ENCODE data around the gene MVP.
A peak's percentile ranks its signal among the peaks of the same experiment; 100 is the strongest.

DNA sequence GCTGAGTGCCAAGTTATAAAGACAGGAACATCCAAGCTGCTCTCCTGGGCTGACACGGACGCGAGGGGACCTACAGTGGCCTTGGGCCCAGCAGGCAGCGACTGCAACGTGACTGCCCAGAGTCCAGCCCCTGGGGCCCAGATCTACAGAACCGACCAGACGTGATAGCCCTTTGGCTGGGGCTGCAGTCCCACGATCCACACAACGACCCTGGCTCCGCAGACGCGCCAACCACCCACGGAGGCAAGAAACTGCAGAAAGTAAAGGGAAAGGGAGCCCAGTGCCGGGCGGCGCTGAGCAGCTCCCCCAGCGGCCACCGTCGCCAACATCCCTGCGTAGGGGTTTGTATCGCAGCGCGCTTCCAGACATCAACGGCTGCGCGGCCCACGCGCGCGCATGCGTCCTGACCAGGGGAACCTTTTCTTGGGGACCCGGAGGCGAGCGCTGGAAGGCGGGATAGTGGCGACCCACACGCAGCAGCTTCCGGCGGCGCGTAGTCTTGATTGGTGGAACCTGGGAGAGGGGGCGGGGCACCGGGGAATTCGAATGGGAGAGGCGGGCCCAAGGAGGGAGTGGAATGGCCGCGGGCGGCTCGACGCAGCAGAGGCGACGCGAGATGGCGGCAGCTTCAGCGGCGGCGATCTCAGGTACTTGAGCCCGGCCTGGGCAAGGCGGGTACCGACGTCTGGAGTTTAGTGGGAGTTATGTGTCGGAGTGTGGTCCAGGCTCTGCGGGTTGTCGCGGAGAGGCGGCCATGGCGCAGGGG is 29.9 kb upstream of the MVP start, which contains the start of gene KIF22:
- TF ChIP-seq, protein P1, sequence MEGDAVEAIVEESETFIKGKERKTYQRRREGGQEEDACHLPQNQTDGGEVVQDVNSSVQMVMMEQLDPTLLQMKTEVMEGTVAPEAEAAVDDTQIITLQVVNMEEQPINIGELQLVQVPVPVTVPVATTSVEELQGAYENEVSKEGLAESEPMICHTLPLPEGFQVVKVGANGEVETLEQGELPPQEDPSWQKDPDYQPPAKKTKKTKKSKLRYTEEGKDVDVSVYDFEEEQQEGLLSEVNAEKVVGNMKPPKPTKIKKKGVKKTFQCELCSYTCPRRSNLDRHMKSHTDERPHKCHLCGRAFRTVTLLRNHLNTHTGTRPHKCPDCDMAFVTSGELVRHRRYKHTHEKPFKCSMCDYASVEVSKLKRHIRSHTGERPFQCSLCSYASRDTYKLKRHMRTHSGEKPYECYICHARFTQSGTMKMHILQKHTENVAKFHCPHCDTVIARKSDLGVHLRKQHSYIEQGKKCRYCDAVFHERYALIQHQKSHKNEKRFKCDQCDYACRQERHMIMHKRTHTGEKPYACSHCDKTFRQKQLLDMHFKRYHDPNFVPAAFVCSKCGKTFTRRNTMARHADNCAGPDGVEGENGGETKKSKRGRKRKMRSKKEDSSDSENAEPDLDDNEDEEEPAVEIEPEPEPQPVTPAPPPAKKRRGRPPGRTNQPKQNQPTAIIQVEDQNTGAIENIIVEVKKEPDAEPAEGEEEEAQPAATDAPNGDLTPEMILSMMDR (conservative IDR thresholded peaks at IDR 0.05; ENCODE audit: low read length), result peak; percentile 82
- no peak for TF ChIP-seq EZH2phosphoT487 (IDR thresholded peaks at IDR 0.05; ENCODE audit: borderline replicate concordance, low read depth, low read length)

Data from OCI-LY7 (cell line).